HG02981 (cell line): ENCODE results near the gene F9.
"Not testable (repeated sequence)": the region's sequence is repeated elsewhere in the genome, so short reads cannot be mapped to it uniquely, and the experiment has no call there.

ENCODE experiments used
- ATAC-seq: cut with Tn5 transposase; IDR thresholded peaks from one replicate; pipeline ENCODE4 v1.9.1; 2021; ENCODE audit warnings: mild to moderate bottlenecking, moderate library complexity; ENCODE audit not compliant: unreplicated experiment

F9 gene

GRCh38 chrX:139530550-139530949 lies at the start of gene F9:
TSS of gene F9 (plus strand) at chrX:139530739. CDS start at chrX:139530765, 26 bp downstream.
- ATAC-seq, result no peak

- ATAC-seq, result no peak
Measured at GRCh38 chrX:139483699-139484098, 46.8 kb upstream of the F9 start.

- no peak for ATAC-seq
Measured at GRCh38 chrX:139484591-139484990, 45.9 kb upstream of the F9 start.

- no peak for ATAC-seq
Measured at GRCh38 chrX:139495324-139495723, 35.2 kb upstream of the F9 start.

GRCh38 chrX:139506333-139506732 lies 24.2 kb upstream of the F9 start:
- no peak for ATAC-seq

- ATAC-seq, result no peak
Measured at GRCh38 chrX:139508099-139508498, 22.4 kb upstream of the F9 start.

GRCh38 chrX:139518475-139518874 lies 12.1 kb upstream of the F9 start:
- no peak for ATAC-seq

- not testable (repeated sequence) for ATAC-seq
Measured at GRCh38 chrX:139528829-139529228, 1.7 kb upstream of the F9 start.

GRCh38 chrX:139532834-139533233 lies 2.3 kb downstream of the F9 start:
- ATAC-seq, result no peak

- no peak for ATAC-seq
Measured at GRCh38 chrX:139533444-139533843, 2.9 kb downstream of the F9 start.

- peak; percentile 94 for ATAC-seq
Measured at GRCh38 chrX:139538907-139539790, 8.6 kb downstream of the F9 start.

- ATAC-seq, result no peak
Measured at GRCh38 chrX:139542652-139543051, 12.1 kb downstream of the F9 start.

GRCh38 chrX:139543920-139544319 lies 13.4 kb downstream of the F9 start:
- ATAC-seq, result no peak

- no peak for ATAC-seq
Measured at GRCh38 chrX:139544591-139544990, 14.1 kb downstream of the F9 start.

- ATAC-seq, result peak; percentile 35
Measured at GRCh38 chrX:139554376-139554775, 23.8 kb downstream of the F9 start.

GRCh38 chrX:139554991-139555675 lies 24.6 kb downstream of the F9 start:
- ATAC-seq, result no peak

GRCh38 chrX:139559383-139560042 lies 29.0 kb downstream of the F9 start:
- no peak for ATAC-seq

GRCh38 chrX:139560221-139560620 lies 29.7 kb downstream of the F9 start:
- ATAC-seq, result no peak

- no peak for ATAC-seq
Measured at GRCh38 chrX:139563251-139563650, 32.7 kb downstream of the F9 start.

- ATAC-seq, result no peak
Measured at GRCh38 chrX:139566981-139567380, 36.4 kb downstream of the F9 start.

- ATAC-seq, result no peak
Measured at GRCh38 chrX:139581068-139581467, 50.5 kb downstream of the F9 start.

- ATAC-seq, result no peak
Measured at GRCh38 chrX:139585613-139586012, 55.1 kb downstream of the F9 start.
